PC-3 (cell line): ENCODE results near the gene C14orf132.

Source experiments
- EZH2 ChIP-seq: fragments of 300-600 bp; sonication (generic); IDR thresholded peaks from one replicate; pipeline ENCODE4 v1.6.1; 2017; ENCODE audit warnings: antibody characterized with exemption, mild to moderate bottlenecking, low read length; ENCODE audit not compliant: unreplicated experiment
- EZH2phosphoT487 ChIP-seq: fragments of 300-600 bp; sonication (generic); IDR thresholded peaks from 2 replicates; pipeline ENCODE4 v1.6.1; 2018; ENCODE audit warnings: mild to moderate bottlenecking, antibody characterized with exemption, low read length, borderline replicate concordance
- TF ChIP-seq, protein P1 (sequence below): fragments of 300-600 bp; sonication (generic); conservative IDR thresholded peaks from 2 replicates; pipeline ENCODE4 v1.5.1; 2017; ENCODE audit warnings: antibody characterized with exemption, low read depth, mild to moderate bottlenecking, low read length

- TF ChIP-seq, protein P1, sequence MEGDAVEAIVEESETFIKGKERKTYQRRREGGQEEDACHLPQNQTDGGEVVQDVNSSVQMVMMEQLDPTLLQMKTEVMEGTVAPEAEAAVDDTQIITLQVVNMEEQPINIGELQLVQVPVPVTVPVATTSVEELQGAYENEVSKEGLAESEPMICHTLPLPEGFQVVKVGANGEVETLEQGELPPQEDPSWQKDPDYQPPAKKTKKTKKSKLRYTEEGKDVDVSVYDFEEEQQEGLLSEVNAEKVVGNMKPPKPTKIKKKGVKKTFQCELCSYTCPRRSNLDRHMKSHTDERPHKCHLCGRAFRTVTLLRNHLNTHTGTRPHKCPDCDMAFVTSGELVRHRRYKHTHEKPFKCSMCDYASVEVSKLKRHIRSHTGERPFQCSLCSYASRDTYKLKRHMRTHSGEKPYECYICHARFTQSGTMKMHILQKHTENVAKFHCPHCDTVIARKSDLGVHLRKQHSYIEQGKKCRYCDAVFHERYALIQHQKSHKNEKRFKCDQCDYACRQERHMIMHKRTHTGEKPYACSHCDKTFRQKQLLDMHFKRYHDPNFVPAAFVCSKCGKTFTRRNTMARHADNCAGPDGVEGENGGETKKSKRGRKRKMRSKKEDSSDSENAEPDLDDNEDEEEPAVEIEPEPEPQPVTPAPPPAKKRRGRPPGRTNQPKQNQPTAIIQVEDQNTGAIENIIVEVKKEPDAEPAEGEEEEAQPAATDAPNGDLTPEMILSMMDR = no peak
- TF ChIP-seq EZH2 = no peak
- no peak for TF ChIP-seq EZH2phosphoT487
Observed at GRCh38 chr14:96086032-96086431, 46.9 kb downstream of the C14orf132 start.
